Central memory CD4-positive, alpha-beta T cell (primary cell): ENCODE data around the gene LMF1.
"Not testable (repeated sequence)": the region's sequence is repeated elsewhere in the genome, so short reads cannot be mapped to it uniquely, and the experiment has no call there.

ENCODE experiments used
- DNase-seq: peaks from one replicate; pipeline ENCODE4 v3.0.0; 2022

The LMF1 gene

DNA sequence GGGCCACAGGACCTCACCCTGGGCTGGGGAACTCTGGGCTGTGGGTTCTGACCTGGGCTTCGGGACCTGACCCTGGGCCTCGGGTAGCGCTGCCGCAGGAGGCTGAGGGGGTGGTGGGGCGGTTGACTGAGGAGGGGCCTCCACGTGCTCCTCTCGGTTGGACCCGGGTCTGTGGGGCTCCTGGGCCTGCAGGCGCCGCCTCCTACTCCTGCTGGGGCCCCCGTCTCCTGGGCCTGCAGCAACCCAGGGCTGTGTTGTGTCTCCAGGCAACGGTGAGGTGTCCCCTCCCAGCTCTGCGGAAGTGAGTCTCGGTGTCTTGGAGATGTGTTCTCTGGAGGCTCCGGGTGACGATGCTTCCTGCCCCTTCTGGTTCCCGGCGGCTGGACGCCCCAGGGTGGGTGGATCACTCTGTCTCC, 128.7 kb downstream of the LMF1 start:
- DNase-seq, result no peak

DNA sequence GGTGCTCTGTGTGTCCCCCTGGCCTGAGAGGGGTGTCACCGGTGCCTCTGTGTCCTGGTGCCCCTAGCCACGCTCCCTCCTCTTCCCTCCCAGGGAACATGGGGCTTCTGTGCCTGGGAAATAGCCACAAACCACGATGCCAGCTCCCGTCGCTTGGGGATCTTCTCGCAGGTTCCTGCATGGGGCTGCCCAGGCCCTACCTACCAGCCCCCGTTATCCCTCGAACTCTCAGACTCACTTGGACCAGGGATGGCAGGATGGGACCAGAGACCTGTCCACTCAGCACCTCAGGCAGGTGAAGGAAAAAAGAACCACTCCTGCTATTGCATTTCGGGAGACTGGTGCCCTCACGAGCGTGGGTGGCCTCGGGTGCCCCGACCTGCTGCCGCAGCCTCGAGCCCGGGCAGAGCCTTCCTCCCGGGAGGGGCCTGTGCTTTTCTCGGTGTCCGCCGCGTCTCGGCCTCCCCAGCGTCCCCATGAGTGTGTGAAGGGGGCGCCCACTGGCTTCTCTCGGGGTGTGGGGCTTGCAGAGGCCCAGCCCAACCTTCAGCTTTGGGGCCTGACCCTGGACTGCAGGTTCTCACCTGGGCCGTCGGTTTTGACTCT, 129.2 kb downstream of the LMF1 start:
- DNase-seq, result no peak

- DNase-seq, result no peak
Observed at GRCh38 chr16:840561-841454, 130.0 kb downstream of the LMF1 start.

DNA sequence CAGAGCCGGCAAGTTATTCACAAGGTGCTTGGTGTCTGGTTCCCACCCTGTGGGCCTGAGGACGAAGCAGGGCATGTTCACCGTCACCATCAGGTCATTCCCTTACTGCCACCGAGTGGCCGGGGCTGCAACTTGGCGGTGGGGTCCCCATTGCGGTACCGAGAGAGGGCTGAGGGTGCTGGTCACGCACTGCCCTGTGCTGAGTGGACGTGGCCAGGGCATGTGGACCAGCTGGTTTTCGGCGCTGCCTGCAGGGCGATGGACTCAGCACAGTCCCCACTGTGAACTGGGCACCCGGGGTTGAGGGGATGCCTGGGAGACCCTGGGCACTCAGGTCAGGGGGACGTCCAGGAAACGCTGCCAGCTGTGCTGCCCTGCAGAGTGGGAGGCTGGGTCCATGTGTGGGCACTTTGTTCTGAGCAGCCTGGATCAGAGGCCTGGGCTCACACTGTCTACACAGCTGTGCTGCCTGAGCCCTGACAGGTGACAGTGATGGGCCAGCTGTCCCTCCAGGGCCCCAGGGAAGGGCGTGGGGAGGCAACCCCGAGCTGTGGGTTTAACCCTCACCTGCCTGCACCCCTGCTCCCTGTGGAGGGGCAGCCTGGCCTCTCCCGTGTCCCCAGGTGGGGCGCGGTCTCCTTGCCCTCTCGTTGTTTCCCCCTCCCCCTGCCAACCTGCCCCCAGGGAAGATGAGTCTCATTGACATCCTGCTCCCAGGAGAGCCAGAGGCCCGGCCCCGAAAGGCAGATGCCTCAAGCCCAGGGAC, 131.0 kb downstream of the LMF1 start:
- DNase-seq, result no peak

DNA sequence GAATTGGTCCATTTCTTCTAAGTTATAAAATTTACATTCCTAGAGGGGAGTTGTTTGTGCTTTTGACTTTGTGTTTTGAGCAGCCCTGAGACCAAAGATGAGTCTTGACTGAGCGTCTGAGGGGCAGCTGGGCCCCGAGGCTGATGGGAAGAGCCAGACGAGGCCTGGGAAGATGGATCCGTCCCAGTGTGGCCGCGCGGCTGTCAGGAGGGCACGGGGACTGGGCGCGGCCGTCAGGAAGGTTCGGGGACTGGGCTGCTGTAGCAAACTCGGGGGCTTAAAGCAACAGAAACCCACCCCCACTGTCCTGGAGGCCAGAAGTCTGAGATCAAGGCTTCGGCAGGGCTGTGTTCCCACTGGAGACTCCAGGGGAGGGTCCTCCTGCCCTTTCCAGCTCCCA, 132.0 kb downstream of the LMF1 start:
- no peak for DNase-seq

DNA sequence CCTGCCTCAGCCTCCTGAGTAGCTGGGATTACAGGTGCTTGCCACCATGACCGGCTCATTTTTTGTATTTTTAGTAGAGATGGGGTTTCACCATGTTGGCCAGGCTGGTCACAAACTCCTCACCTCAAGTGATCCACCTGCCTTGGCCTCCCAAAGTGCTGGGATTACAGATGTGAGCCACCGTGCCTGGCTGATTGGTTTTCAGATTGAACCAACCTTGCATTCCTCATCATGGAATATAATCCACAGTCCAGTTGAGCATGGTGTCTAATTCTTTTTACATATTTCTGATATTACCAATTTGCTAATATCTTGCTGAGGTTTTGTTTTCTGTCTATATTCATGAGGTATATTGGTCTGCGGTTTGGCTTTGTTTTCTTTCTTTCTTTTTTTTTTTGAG, 134.0 kb downstream of the LMF1 start:
- not testable (repeated sequence) for DNase-seq

DNA sequence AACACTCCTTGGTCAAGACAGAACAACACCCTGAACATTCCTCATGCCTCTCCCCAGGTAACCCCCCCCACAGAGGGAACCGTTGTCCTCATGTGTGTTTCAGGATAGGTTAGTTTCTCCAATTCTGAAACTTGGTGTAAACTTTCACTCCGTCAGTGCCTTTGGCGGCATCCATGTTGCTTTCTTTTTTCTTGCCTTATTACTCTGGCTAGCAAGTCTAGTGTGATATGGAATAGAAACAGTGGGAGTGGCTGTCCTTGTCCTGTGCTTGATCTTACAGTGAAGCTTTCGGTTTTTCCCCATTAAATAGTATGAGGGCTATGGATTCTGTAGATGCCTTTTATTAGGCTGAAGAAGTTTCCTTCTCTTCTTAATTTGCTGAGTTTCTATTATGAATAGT, 134.6 kb downstream of the LMF1 start:
- no peak for DNase-seq

DNA sequence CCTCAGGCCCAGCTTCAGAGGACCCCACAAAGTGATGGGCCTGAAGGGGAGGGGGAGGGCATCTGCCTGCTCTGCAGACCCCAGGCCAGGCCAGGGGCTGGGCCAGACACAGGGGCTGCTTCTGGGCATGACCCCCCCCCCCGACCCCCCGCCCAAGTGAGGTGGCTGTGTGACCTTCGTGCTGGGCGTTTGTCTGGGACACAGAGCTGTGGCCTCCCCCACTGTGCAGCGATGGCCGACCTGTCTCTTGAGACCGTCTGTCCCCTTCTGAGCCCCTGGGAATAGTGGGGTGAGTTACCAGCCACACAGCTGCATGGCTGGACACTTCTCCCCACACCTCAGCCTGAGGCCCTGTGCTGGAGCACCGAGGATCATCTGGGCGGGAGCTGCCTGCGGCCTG, 135.4 kb downstream of the LMF1 start:
- DNase-seq, result no peak

DNA sequence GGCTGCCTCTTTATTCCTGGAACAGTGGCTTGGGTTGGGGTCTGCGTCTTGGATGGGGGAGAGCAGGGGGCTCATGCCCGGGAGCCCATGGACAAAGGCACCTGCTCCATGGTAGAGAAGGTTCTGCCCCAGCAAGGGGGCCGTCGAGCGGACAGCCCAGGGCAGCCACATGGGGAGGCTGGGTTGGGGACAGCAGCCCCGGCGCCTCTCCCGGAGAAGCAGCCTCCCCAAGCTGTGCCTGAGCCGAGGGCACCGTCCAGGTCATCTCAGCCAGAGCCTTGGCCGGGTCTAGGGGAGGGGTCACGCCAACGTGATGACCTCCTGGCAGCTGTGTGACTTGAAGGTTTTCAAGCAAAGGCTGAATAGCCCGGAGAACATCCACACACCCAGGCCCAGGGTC, 137.4 kb downstream of the LMF1 start:
- DNase-seq, result no peak

GRCh38 chr16:832652-833336, 138.0 kb downstream of the LMF1 start:
- no peak for DNase-seq

DNA sequence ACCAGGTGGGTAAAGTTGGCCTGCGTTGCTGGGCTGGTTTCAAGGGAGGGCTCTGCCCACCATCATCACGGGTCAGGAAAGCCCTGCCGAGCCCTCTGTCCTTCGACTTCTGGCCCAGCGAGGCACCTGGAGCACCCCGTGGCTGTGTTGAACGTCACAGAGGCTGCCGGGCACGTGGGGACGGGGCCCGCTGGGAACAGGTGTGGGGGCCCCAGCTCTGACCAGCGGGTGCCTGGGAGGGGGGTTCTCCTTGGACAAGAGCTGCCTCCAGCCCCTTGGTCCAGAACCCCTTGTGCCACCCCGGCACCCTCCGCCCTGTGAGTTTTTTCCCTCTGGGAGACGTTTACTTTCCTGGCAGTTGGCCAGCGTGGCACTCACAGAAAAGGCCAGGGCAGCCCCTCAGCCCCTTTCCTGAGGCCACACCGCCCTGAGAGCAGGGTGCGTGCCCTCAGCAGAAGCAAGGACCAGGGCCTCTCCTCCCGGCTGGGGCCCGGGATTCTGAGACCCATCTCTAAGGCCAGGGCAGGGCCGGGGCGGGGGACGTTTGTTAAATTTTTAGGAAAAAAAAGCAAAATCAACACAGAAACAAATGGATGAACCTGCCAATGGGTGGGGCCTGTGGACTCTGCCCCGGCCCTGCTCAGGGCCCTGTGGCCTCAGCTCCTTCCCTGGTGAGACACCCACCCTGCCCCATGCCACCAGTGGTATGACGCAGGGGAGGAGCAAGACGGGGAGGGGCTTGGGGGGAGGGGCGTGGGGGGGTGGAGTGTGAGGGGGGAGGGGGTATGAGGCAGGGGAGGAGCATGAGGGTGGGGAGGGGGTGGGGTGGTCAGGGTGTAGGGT, 139.0 kb downstream of the LMF1 start:
- DNase-seq, result no peak

DNA sequence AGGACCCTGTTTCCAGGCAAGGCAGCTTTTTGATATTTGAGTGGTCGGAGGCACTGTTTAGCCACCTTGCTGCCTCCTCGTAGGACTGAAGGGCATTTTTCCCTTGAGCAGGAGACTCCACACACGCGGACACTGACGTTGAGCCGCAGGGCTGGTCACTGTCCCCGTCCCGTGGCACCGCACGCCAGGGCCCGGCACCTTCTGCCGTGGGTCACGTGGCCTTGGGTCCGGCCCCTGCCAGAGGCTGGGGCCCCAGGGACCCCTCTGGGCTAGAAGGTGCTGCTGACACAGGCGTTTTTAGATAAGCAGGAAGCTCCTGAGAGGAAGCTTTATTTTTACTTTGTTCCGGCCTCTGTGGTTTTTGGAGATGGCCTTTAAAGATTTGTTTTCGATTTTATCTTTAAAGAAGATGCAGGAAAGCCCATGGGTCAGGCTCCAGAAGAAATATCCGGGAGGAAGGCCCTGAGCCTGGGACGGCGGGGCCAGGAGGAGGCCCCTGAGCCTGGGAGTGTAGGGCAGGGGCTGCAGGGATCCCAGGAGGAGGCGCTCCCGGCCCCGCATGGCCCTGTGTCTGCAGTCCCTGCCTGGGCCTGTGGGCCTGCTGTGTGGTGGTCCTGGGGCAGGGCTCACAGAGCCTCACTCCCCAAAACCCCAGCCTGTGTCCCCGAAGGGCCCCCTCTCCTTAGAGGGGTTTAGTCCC, 139.8 kb downstream of the LMF1 start:
- DNase-seq, result no peak

DNA sequence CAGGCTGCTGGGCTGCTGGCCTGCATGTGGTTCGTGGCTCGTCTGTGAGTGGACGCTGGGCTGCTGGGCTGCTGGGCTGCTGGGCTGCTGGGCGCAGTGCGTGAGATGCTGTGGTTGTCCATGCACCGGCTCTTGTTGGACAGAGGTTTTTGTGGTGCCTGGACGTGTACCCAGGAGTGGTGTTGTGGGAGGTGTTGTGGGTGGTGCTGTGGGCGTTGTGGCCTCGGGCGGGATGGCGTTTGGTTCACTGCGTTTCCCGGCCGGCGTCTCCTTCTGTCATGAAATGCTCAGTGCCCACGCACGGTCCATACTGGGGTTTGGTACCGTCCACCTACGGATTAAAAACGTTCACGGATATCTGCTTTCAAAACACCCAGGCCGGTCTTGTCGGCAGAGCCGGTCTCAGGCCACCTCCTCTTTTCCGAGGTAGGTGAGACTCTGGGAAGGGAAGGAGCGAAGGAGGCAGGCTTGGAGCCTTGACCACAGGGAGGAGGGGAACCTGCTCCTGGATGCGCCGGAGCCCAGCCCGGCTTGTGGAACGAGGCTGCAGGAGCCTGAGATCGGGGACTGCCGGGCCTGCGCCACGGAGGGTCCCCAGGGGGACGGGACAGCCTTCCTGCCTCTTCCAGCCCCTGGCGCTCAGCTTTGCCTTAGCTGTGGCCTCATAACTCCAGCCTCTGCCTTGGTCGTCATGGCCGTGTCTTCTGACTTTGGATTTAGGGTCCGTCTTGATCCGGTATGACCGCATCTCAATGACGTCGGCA, 140.5 kb downstream of the LMF1 start:
- DNase-seq, result no peak

- no peak for DNase-seq
Observed at GRCh38 chr16:828891-829290, 141.9 kb downstream of the LMF1 start.

DNA sequence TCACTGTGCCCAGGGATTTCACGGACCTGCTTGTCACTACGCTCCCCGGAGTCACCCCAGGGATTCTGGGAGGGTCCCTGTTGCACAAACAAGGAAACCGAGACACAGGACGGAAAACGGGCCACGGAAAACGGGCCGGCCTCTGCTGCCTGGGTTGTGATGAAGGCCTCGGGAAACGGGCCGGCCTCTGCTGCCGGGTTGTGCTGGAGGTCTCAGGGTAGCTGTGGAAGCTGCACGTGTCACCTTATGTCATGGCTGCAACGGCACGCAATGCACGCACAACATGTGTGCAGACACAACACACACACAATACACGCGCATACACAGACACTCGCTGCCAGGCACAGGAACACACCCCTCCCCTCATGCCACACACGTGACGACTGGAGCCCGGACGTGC, 143.3 kb downstream of the LMF1 start:
- no peak for DNase-seq

GRCh38 chr16:825341-826061, 145.3 kb downstream of the LMF1 start:
- DNase-seq, result no peak

DNA sequence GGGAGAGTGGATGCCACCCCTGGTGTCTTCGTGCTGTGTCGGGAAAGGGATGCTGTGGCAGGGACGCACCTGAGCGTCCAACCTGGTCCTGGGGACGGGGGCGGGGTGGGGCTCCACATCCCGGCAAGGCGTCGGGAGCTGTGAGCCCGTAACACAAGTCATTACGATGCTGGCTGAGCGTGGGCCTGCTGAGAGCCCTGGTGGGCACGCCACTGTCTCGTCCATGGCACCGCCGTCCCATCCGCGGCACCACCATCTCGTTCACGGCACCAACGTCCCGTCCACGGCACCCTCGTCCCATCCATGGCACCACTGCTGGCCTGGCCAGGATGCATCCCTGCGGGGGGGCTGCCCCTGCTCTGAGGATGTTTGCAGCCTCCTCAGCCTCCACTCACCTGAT, 146.2 kb downstream of the LMF1 start:
- DNase-seq, result no peak

DNA sequence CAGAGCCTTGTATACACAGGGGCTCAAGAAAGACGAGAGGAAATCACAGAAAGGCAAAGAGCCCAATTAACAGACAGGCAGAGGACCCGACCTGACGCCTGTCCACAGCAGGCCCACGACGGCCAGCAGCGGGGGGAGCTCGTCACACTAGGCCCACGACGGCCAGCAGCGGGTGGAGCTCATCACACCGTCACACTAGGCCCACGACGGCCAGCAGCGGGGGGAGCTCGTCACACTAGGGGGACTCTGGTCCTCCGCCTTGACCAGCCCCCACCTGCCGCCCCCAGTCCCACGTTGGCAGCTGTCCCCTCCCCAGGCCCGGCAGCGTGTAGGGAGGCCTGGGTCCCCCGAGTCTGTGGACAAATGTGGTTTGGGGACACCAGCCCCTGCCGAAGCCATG, 146.6 kb downstream of the LMF1 start:
- no peak for DNase-seq

DNA sequence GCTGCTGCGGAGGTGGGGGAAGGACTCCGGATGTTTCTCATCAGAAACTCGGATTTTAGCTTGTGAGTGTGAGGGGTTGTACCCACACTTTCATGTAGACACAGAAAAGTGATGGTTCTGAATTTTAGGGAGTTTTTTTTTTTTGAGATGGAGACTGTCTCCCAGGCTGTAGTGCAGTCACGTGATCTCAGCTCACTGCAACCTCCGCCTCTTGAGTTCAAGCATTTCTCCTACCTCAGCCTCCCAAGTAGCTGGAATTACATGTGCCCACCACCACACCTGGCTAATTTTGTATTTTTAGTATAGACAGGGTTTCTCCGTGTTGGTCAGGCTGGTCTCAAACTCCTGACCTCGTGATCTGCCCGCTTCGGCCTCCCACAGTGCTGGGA, 147.9 kb downstream of the LMF1 start:
- no peak for DNase-seq
